ENCODE data around the gene TRIM27. TPM values are rescaled to one million over a fixed set of nuclear protein-coding genes. Genes with fewer than 3 reads are reported as not detected.
A peak's percentile ranks its signal among the peaks of the same experiment; 100 is the strongest.

TRIM27 gene
- total and polyA plus RNA-seq, 10 of the 15 experiments (the other 5 are each of a cell fraction or from before 2014, with no cell fraction given), result 18.5 to 74.7 (median 58.0) TPM

DNA sequence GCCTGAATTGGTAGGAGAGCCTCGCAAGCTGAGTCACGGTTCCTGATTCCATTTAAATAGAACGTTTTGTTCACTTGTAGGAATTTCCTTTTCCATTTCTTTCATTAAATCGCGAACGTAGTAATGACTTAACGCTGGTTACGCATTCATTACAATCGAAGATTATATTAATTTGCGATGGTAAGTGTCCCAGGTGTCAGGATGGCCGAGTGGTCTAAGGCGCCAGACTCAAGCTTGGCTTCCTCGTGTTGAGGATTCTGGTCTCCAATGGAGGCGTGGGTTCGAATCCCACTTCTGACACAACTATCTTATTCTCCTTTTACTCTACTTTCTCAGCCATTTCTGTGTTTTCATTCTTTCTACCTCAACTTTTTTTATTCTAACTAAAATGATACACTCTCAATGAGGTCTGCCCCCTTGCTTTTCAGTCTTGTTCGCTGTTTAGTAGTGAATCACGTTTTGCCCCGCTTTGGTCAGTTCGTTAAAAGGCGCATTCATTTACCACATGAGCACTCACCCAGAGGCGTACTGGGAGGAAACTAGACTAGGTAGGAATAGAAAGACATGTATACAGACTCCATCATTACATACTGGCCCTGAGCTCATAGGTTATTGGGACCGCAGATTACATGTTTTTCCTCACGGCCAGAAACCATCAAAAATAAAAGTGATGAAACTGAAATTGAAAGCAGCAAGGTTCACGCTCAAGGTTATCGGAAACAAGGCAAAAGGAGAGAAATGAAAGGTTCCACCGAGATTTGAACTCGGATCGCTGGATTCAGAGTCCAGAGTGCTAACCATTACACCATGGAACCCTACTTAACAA, 17.3 kb upstream of the TRIM27 start (continued):
- 0 out of 2 replicates have a peak, but pooled peaks have one; percentile 16 for TF ChIP-seq ASH2L (IDR thresholded peaks at IDR 0.05; ENCODE audit: borderline replicate concordance, low read depth)
- no peak for TF ChIP-seq POLR2AphosphoS5 (IDR thresholded peaks at IDR 0.05; ENCODE audit: low read length)
- TF ChIP-seq ESRRA (IDR thresholded peaks at IDR 0.05; ENCODE audit: low read length), result peak; percentile 94
- TF ChIP-seq SREBF2 (IDR thresholded peaks at IDR 0.05; ENCODE audit: low read length), result peak; percentile 95
- peak; percentile 65 for TF ChIP-seq RUNX3 (IDR thresholded peaks at IDR 0.05; ENCODE audit: low read length)
- TF ChIP-seq CBX5 (IDR thresholded peaks at IDR 0.05; ENCODE audit: low read depth), result 0 out of 2 replicates have a peak, but pooled peaks have one; percentile 1
- no peak for TF ChIP-seq PML (IDR thresholded peaks at IDR 0.05; ENCODE audit: low read length)
- no peak for TF ChIP-seq SMAD5 (IDR thresholded peaks at IDR 0.05; ENCODE audit: low read depth)
- TF ChIP-seq CHD4 (IDR thresholded peaks at IDR 0.05), result no peak
- no peak for TF ChIP-seq CHD2 (IDR thresholded peaks at IDR 0.05; ENCODE audit: borderline replicate concordance, low read depth, low read length)
- TF ChIP-seq SMAD1 (IDR thresholded peaks at IDR 0.05; ENCODE audit: low read depth, partially characterized antibody), result no peak
- no peak for TF ChIP-seq RBBP5 (conservative IDR thresholded peaks at IDR 0.05)
- TF ChIP-seq, protein P1, sequence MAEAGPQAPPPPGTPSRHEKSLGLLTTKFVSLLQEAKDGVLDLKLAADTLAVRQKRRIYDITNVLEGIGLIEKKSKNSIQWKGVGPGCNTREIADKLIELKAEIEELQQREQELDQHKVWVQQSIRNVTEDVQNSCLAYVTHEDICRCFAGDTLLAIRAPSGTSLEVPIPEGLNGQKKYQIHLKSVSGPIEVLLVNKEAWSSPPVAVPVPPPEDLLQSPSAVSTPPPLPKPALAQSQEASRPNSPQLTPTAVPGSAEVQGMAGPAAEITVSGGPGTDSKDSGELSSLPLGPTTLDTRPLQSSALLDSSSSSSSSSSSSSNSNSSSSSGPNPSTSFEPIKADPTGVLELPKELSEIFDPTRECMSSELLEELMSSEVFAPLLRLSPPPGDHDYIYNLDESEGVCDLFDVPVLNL (IDR thresholded peaks at IDR 0.05; ENCODE audit: low read depth, low read length), result no peak
- TF ChIP-seq RELA (IDR thresholded peaks at IDR 0.05; ENCODE audit: borderline replicate concordance, partially characterized antibody), result peak; percentile 6
- TF ChIP-seq DPF2 (IDR thresholded peaks at IDR 0.05), result no peak
- TF ChIP-seq FOXK2 (IDR thresholded peaks at IDR 0.05), result peak; percentile 80
- TF ChIP-seq, protein P2, sequence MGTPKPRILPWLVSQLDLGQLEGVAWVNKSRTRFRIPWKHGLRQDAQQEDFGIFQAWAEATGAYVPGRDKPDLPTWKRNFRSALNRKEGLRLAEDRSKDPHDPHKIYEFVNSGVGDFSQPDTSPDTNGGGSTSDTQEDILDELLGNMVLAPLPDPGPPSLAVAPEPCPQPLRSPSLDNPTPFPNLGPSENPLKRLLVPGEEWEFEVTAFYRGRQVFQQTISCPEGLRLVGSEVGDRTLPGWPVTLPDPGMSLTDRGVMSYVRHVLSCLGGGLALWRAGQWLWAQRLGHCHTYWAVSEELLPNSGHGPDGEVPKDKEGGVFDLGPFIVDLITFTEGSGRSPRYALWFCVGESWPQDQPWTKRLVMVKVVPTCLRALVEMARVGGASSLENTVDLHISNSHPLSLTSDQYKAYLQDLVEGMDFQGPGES (IDR thresholded peaks at IDR 0.05), result no peak
- TF ChIP-seq PAX5 (IDR thresholded peaks at IDR 0.05; ENCODE audit: borderline replicate concordance, low read depth, low read length), result peak; percentile 77; the same call in 1 of the 2 replicates
- TF ChIP-seq BACH1 (IDR thresholded peaks at IDR 0.05; ENCODE audit: borderline replicate concordance), result 0 out of 2 replicates have a peak, but pooled peaks have one; percentile 32
- no peak for TF ChIP-seq SIX5 (IDR thresholded peaks at IDR 0.05; ENCODE audit: low read depth, low read length, severe bottlenecking)
- no peak for TF ChIP-seq NR2C2 (IDR thresholded peaks at IDR 0.05; ENCODE audit: borderline replicate concordance, control insufficient read depth, insufficient read length, low read depth)
- no peak for TF ChIP-seq KDM1A (IDR thresholded peaks at IDR 0.05; ENCODE audit: borderline replicate concordance)
- peak; percentile 32; the same call in 1 of the 2 replicates for TF ChIP-seq IKZF1 (conservative IDR thresholded peaks at IDR 0.05)
- TF ChIP-seq MYC (IDR thresholded peaks at IDR 0.05; ENCODE audit: insufficient read depth, insufficient read length, insufficient replicate concordance, low read length, severe bottlenecking), result no peak
- no peak for TF ChIP-seq EGR1 (IDR thresholded peaks at IDR 0.05; ENCODE audit: borderline replicate concordance in 1 of 2, low read depth in 2 of 2, low read length in 2 of 2)
- no peak for TF ChIP-seq KLF5 (IDR thresholded peaks at IDR 0.05; ENCODE audit: partially characterized antibody)
- peak; percentile 65 for TF ChIP-seq GABPA (IDR thresholded peaks at IDR 0.05; ENCODE audit: low read depth)
- no peak for TF ChIP-seq NFYB (IDR thresholded peaks at IDR 0.05; ENCODE audit: insufficient read depth, low read depth, low read length)
- TF ChIP-seq, protein P3, sequence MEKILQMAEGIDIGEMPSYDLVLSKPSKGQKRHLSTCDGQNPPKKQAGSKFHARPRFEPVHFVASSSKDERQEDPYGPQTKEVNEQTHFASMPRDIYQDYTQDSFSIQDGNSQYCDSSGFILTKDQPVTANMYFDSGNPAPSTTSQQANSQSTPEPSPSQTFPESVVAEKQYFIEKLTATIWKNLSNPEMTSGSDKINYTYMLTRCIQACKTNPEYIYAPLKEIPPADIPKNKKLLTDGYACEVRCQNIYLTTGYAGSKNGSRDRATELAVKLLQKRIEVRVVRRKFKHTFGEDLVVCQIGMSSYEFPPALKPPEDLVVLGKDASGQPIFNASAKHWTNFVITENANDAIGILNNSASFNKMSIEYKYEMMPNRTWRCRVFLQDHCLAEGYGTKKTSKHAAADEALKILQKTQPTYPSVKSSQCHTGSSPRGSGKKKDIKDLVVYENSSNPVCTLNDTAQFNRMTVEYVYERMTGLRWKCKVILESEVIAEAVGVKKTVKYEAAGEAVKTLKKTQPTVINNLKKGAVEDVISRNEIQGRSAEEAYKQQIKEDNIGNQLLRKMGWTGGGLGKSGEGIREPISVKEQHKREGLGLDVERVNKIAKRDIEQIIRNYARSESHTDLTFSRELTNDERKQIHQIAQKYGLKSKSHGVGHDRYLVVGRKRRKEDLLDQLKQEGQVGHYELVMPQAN (conservative IDR thresholded peaks at IDR 0.05), result peak; percentile 54; the same call in 1 of the 2 replicates
